Small intestine (tissue), 7 donors: Measurements from ENCODE around the gene BTF3L4. TPM values are rescaled to one million over a fixed set of nuclear protein-coding genes. Genes with fewer than 3 reads are reported as not detected.
"Not testable (repeated sequence)": the region's sequence is repeated elsewhere in the genome, so short reads cannot be mapped to it uniquely, and the experiment has no call there.

Source experiments
- DNase-seq, 2 donors: peaks; one replicate each; pipeline versions ENCODE4 v3.0.0 to v3.0.0-alpha.2; 2013
- FAIRE-seq: peaks from 2 replicates; lab custom pipeline; 2012; peaks lifted over from hg19 to GRCh38; lab: Jason Lieb, UNC
- H3K27ac ChIP-seq, 3 donors: one replicate each; pipeline ENCODE4 v1.5.1; 2013; ENCODE audit warnings: low read length in 2 of 3, mild to moderate bottlenecking in 2 of 3, control low read depth in 1 of 3, inconsistent platforms in 1 of 3, low read depth in 1 of 3, moderate library complexity in 1 of 3
- H3K27me3 ChIP-seq, 3 donors: one replicate each; pipeline ENCODE4 v1.6.1; 2013; ENCODE audit warnings: low read length in 3 of 3, inconsistent platforms in 1 of 3; ENCODE audit not compliant: control insufficient read depth in 3 of 3, insufficient read depth in 3 of 3
- H3K36me3 ChIP-seq, 3 donors: one replicate each; pipeline ENCODE4 v1.6.1; 2013; ENCODE audit warnings: low read length in 3 of 3, inconsistent platforms in 1 of 3, low read depth in 1 of 3, mild to moderate bottlenecking in 1 of 3, moderate library complexity in 1 of 3; ENCODE audit not compliant: control insufficient read depth in 3 of 3, insufficient read depth in 2 of 3
- H3K4me1 ChIP-seq, 3 donors: one replicate each; pipeline ENCODE4 v1.6.1; 2013; ENCODE audit warnings: low read length in 2 of 3, inconsistent platforms in 1 of 3, low read depth in 1 of 3, mild to moderate bottlenecking in 1 of 3, moderate library complexity in 1 of 3; ENCODE audit not compliant: control insufficient read depth in 3 of 3, insufficient read depth in 2 of 3
- H3K4me3 ChIP-seq, 3 donors: one replicate each; pipeline ENCODE4 v1.5.1; 2013; ENCODE audit warnings: low read length in 3 of 3, control low read depth in 1 of 3, inconsistent platforms in 1 of 3, low read depth in 1 of 3, mild to moderate bottlenecking in 1 of 3, moderate library complexity in 1 of 3
- H3K9me3 ChIP-seq, 2 donors: one replicate each; pipeline ENCODE4 v1.6.1; 2013; ENCODE audit warnings: low read depth in 1 of 2, low read length in 1 of 2; ENCODE audit not compliant: control insufficient read depth in 2 of 2, insufficient read depth in 1 of 2
- WGBS, 3 donors: extraction: QIAGEN DNeasy Blood & Tissue Kit; methylation state at CpG; one replicate each; pipeline ENCODE4 v1.1.7; 2013; 5-methylcytosine and 5-hydroxymethylcytosine counted together
- polyA plus RNA-seq, 4 donors: library from polyadenylated mRNA; stranded (reverse) in 3 of 4; unstranded in 1 of 4; fragments of 200-250 nt in 3 of 4; fragments of 120-200 nt in 1 of 4; gene quantifications; one replicate each; pipeline versions ENCODE4 v1.2.1 to v1.2.3, GENCODE V29; 2013
- donor health status: healthy with polysubstance abuse.
- donor health status: control.
- donor health status: control.
- donor health status: Bipolar disorder and iron deficiency.
- donor health status: healthy.

The BTF3L4 gene
- polyA plus RNA-seq, 4 donors, result 9.2 to 34.7 (median 21.3) TPM

- not testable (repeated sequence) for DNase-seq, H3K4me1 ChIP-seq, H3K4me3 ChIP-seq, FAIRE-seq, H3K27me3 ChIP-seq, H3K9me3 ChIP-seq, H3K27ac ChIP-seq
- peaks cover 0 to 13% (median under 1%) of the 10 kb centered on the region in 3 donors for H3K36me3 ChIP-seq
- WGBS, 3 donors, result 97 to 98% (median 97%) methylated on average over 4 of the region's 4 CpGs
Observed at GRCh38 chr1:52045666-52046195, 10.4 kb upstream of the BTF3L4 start.

GRCh38 chr1:52049337-52049736 is 6.8 kb upstream of the BTF3L4 start:
- not testable (repeated sequence) for H3K4me1 ChIP-seq, H3K9me3 ChIP-seq, DNase-seq, FAIRE-seq, H3K4me3 ChIP-seq, H3K27ac ChIP-seq, H3K27me3 ChIP-seq
- peaks cover 0 to 18% (median 0%) of the 10 kb centered on the region in 3 donors for H3K36me3 ChIP-seq
- WGBS, 3 donors, result 94 to 99% (median 97%) methylated on average over 4 of the region's 4 CpGs

- Histone ChIP-seq H3K36me3 (peaks cover 0 to 9% (median 0%) of the 10 kb centered on the region in 3 donors), H3K27ac (no peak overlapping the region), H3K4me1 (peaks cover 2 to 15% (median 8%) of the 10 kb centered on the region in 3 donors), H3K27me3 (no peaks in the 10 kb centered on the region), H3K9me3 (no peaks in the 10 kb centered on the region), H3K4me3 (peak overlapping the region in 1 of 3 donors; percentile 65)
- FAIRE-seq (no peak), DNase-seq (no peak)
- 91 to 96% (median 95%) methylated on average over 1 of the region's 1 CpG for WGBS, 3 donors
Observed at GRCh38 chr1:52053862-52054261, 2.2 kb upstream of the BTF3L4 start.

- no peaks in the 10 kb centered on the region for H3K27me3 ChIP-seq
- WGBS, 3 donors, result 2 to 3% (median 2%) methylated on average over 13 of the region's 13 CpGs
- H3K27ac ChIP-seq, result peak overlapping the region; percentile 81 to 89 (median 83)
- FAIRE-seq (no peak), DNase-seq (no peak)
- no peaks in the 10 kb centered on the region for H3K9me3 ChIP-seq
- peak overlapping the region; percentile 46 to 96 (median 65) for H3K4me3 ChIP-seq
- H3K36me3 ChIP-seq, result peaks cover 0 to 6% (median 0%) of the 10 kb centered on the region in 3 donors
- H3K4me1 ChIP-seq, result peaks cover 2 to 17% (median 8%) of the 10 kb centered on the region in 3 donors
Observed at GRCh38 chr1:52054496-52055065, 1.5 kb upstream of the BTF3L4 start.

GRCh38 chr1:52055066-52055865 is 829 bp upstream of the BTF3L4 start, which contains the start of gene TXNDC12:
Gene TXNDC12 (minus strand): TSS chr1:52055191. CDS start chr1:52055096, 95 bp downstream.
- H3K4me1 ChIP-seq, result peaks cover 2 to 17% (median 8%) of the 10 kb centered on the region in 3 donors
- no peaks in the 10 kb centered on the region for H3K9me3 ChIP-seq
- peaks cover 0 to 6% (median 0%) of the 10 kb centered on the region in 3 donors for H3K36me3 ChIP-seq
- H3K4me3 ChIP-seq, result peak within 1 kb of the TSS; percentile 65 to 96 (median 93)
- peak within 1 kb of the TSS; percentile 81 to 89 (median 83) for H3K27ac ChIP-seq
- WGBS, 3 donors, result 0 to 1% (median 1%) methylated on average over 38 to 45 of the region's 45 CpGs
- DNase-seq, result peak; percentile 95
- FAIRE-seq, result no peak
- H3K27me3 ChIP-seq, result no peaks in the 10 kb centered on the region

- Histone ChIP-seq H3K4me1 (peaks cover 2 to 17% (median 8%) of the 10 kb centered on the region in 3 donors), H3K36me3 (peaks cover 0 to 6% (median 3%) of the 10 kb centered on the region in 3 donors), H3K4me3 (peak overlapping the region; percentile 65 to 96 (median 93)), H3K9me3 (no peaks in the 10 kb centered on the region), H3K27ac (peak overlapping the region; percentile 81 to 89 (median 83)), H3K27me3 (no peaks in the 10 kb centered on the region)
- WGBS, 3 donors, result 0 to 1% (median 0%) methylated on average over 12 of the region's 12 CpGs
- DNase-seq (no peak), FAIRE-seq (no peak)
Observed at GRCh38 chr1:52055866-52056162, 281 bp upstream of the BTF3L4 start.

GRCh38 chr1:52056937-52057231 is 789 bp downstream of the BTF3L4 start:
- DNase-seq, result no peak
- Histone ChIP-seq H3K4me3 (peak overlapping the region; percentile 65 to 96 (median 93)), H3K4me1 (peaks cover 2 to 17% (median 8%) of the 10 kb centered on the region in 3 donors), H3K27me3 (no peaks in the 10 kb centered on the region), H3K36me3 (peaks cover 0 to 12% (median 4%) of the 10 kb centered on the region in 3 donors), H3K27ac (peak overlapping the region; percentile 77 to 89 (median 83)), H3K9me3 (no peaks in the 10 kb centered on the region)
- FAIRE-seq, result no peak
- 0 to 1% (median 1%) methylated on average over 4 of the region's 4 CpGs for WGBS, 3 donors

- WGBS, 3 donors, result 0 to 13% (median 6%) methylated on average over 1 of the region's 1 CpG
- no peaks in the 10 kb centered on the region for H3K27me3 ChIP-seq
- H3K4me3 ChIP-seq, result peak overlapping the region; percentile 65 to 96 (median 93)
- no peaks in the 10 kb centered on the region for H3K9me3 ChIP-seq
- peaks cover 0 to 13% (median 4%) of the 10 kb centered on the region in 3 donors for H3K36me3 ChIP-seq
- peaks cover 2 to 17% (median 8%) of the 10 kb centered on the region in 3 donors for H3K4me1 ChIP-seq
- no peak for FAIRE-seq
- no peak overlapping the region for H3K27ac ChIP-seq
- peak in 1 of 2 donors; percentile 18 for DNase-seq
Observed at GRCh38 chr1:52057255-52057654, 1.2 kb downstream of the BTF3L4 start.
